GM12878 (cell line): ENCODE results near the gene CCDC197. TPM values are rescaled to one million over a fixed set of nuclear protein-coding genes. Genes with fewer than 3 reads are reported as not detected.
A peak's percentile ranks its signal among the peaks of the same experiment; 100 is the strongest.

Experiments
- ASH2L ChIP-seq: fragments of 300-600, 200-600 bp; sonication (generic); IDR thresholded peaks from 2 replicates; pipeline ENCODE4 v1.6.1; 2017; ENCODE audit warnings: low read depth, mild to moderate bottlenecking, borderline replicate concordance
- BMI1 ChIP-seq: fragments of 450-650 bp; IDR thresholded peaks from 2 replicates; pipeline ENCODE4 v1.6.1; 2016; ENCODE audit warnings: mild to moderate bottlenecking, moderate library complexity, borderline replicate concordance
- EGR1 ChIP-seq, 2 experiments: IDR thresholded peaks; 1 replicate in 1 of 2; 2 replicates in 1 of 2; pipeline ENCODE4 v1.6.1; 2011 to 2012; ENCODE audit warnings: low read depth in 2 of 2, low read length in 2 of 2, borderline replicate concordance in 1 of 2, mild to moderate bottlenecking in 1 of 2, moderate library complexity in 1 of 2
- FOXM1 ChIP-seq: IDR thresholded peaks from 2 replicates; pipeline ENCODE4 v1.6.1; 2012; ENCODE audit warnings: low read depth, mild to moderate bottlenecking, inconsistent platforms, low read length, moderate library complexity
- IKZF2 ChIP-seq, 2 experiments: fragments of 450-650 bp; IDR thresholded peaks; 2 replicates each; pipeline ENCODE4 v1.6.1; 2017; ENCODE audit warnings: mild to moderate bottlenecking in 2 of 2, moderate library complexity in 2 of 2
- IRF4 ChIP-seq: IDR thresholded peaks from 2 replicates; pipeline ENCODE4 v1.6.1; 2011; ENCODE audit warnings: low read depth, low read length
- NR2C2 ChIP-seq: IDR thresholded peaks from 2 replicates; pipeline ENCODE4 v1.6.1; 2011; ENCODE audit warnings: borderline replicate concordance, low read depth; ENCODE audit not compliant: control insufficient read depth, insufficient read length
- NR2F1 ChIP-seq: fragments of 450-650 bp; conservative IDR thresholded peaks from 2 replicates; pipeline ENCODE4 v1.6.1; 2017; ENCODE audit warnings: mild to moderate bottlenecking
- PAX5 ChIP-seq: IDR thresholded peaks from 2 replicates; pipeline ENCODE4 v1.6.1; 2011; ENCODE audit warnings: low read depth, low read length, borderline replicate concordance
- RB1 ChIP-seq: fragments of 450-650 bp; formaldehyde crosslinking; IDR thresholded peaks from 2 replicates; pipeline ENCODE4 v1.6.1; 2017; ENCODE audit warnings: mild to moderate bottlenecking, borderline replicate concordance
- RFX5 ChIP-seq: IDR thresholded peaks from 2 replicates; pipeline ENCODE4 v1.6.1; 2011; ENCODE audit warnings: low read depth, low read length, improper control_type of control experiment
- SMC3 ChIP-seq: IDR thresholded peaks from 2 replicates; pipeline ENCODE4 v1.6.1; 2011; ENCODE audit warnings: low read length, improper control_type of control experiment, borderline replicate concordance
- SUZ12 ChIP-seq: fragments of 200-600 bp; sonication (generic); IDR thresholded peaks from one replicate; pipeline ENCODE4 v1.6.1; 2018; ENCODE audit warnings: antibody characterized with exemption, mild to moderate bottlenecking; ENCODE audit not compliant: unreplicated experiment
- YY1 ChIP-seq: IDR thresholded peaks from 2 replicates; pipeline ENCODE4 v1.6.1; 2011; ENCODE audit warnings: low read depth, mild to moderate bottlenecking, low read length
- polyA plus RNA-seq, 11 experiments: library from polyadenylated mRNA; depleted of rRNA in 4 of 11; unstranded in 6 of 11; stranded (reverse) in 5 of 11; fragments of >200 nt; fragmentation: Nextera tagmentation in 4 of 11; fragmentation: Illumina TruSeq in 1 of 11; extraction: Ambion mirVana in 4 of 11; extraction: Trizol in 1 of 11; gene quantifications; 1 replicate in 1 of 11; 2 replicates in 10 of 11; pipeline versions ENCODE4 v1.2.1 to v1.2.3, GENCODE V29; 2011 to 2016; ENCODE audit warnings: inconsistent platforms in 2 of 11, missing spikeins in 2 of 11, low read depth in 1 of 11
- total RNA-seq, 4 experiments: library from RNA; depleted of rRNA in 3 of 4; stranded (reverse); fragments of >200 nt in 3 of 4; fragmentation: Illumina TruSeq in 1 of 4; extraction: Trizol in 1 of 4; gene quantifications; 2 replicates each; pipeline versions ENCODE4 v1.2.1 to v1.2.3, GENCODE V29; 2013 to 2021
- TF ChIP-seq, protein P1 (sequence below): IDR thresholded peaks from 2 replicates; pipeline ENCODE4 v1.6.1; 2012; ENCODE audit warnings: low read depth, low read length, improper control_type of control experiment
- TF ChIP-seq, protein P2 (sequence below): fragments of 450-650 bp; formaldehyde crosslinking; IDR thresholded peaks from 2 replicates; pipeline ENCODE4 v1.4.0; 2020; ENCODE audit warnings: mild to moderate bottlenecking, moderate library complexity
- TF ChIP-seq, protein P3 (sequence below): fragments of 450-650 bp; formaldehyde crosslinking; IDR thresholded peaks from 2 replicates; pipeline ENCODE4 v1.4.0; 2022; ENCODE audit warnings: mild to moderate bottlenecking, moderate library complexity

Gene CCDC197
- total and polyA plus RNA-seq, 10 of the 15 experiments (the other 5 are each of a cell fraction or from before 2014, with no cell fraction given), result 0.12 TPM; not detected in 9

- peak; percentile 28; the same call in 1 of the 2 replicates for TF ChIP-seq IRF4
- TF ChIP-seq NR2F1, result peak; percentile 99
- TF ChIP-seq BMI1, result no peak
- TF ChIP-seq, protein P1, sequence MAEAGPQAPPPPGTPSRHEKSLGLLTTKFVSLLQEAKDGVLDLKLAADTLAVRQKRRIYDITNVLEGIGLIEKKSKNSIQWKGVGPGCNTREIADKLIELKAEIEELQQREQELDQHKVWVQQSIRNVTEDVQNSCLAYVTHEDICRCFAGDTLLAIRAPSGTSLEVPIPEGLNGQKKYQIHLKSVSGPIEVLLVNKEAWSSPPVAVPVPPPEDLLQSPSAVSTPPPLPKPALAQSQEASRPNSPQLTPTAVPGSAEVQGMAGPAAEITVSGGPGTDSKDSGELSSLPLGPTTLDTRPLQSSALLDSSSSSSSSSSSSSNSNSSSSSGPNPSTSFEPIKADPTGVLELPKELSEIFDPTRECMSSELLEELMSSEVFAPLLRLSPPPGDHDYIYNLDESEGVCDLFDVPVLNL, result no peak
- TF ChIP-seq RB1, result peak; percentile 30; the same call in 1 of the 2 replicates
- no peak; the same call in 1 of the 2 replicates for TF ChIP-seq SMC3
- 0 out of 2 replicates have a peak, but pooled peaks have one; percentile 35 for TF ChIP-seq YY1
- TF ChIP-seq RFX5, result no peak
- TF ChIP-seq SUZ12, result no peak
- peak; percentile 96; the same call in 1 of the 2 replicates for TF ChIP-seq ASH2L
- peak; percentile 88; the same call in 1 of the 2 replicates for TF ChIP-seq PAX5
- peak in 1 of 2 experiments; percentile 70; a peak in 2 of 3 replicates for TF ChIP-seq EGR1 (IDR thresholded peaks at IDR 0.05; ENCODE audit: borderline replicate concordance in 1 of 2, low read depth in 2 of 2, low read length in 2 of 2)
- no peak for TF ChIP-seq NR2C2
- TF ChIP-seq, protein P2, sequence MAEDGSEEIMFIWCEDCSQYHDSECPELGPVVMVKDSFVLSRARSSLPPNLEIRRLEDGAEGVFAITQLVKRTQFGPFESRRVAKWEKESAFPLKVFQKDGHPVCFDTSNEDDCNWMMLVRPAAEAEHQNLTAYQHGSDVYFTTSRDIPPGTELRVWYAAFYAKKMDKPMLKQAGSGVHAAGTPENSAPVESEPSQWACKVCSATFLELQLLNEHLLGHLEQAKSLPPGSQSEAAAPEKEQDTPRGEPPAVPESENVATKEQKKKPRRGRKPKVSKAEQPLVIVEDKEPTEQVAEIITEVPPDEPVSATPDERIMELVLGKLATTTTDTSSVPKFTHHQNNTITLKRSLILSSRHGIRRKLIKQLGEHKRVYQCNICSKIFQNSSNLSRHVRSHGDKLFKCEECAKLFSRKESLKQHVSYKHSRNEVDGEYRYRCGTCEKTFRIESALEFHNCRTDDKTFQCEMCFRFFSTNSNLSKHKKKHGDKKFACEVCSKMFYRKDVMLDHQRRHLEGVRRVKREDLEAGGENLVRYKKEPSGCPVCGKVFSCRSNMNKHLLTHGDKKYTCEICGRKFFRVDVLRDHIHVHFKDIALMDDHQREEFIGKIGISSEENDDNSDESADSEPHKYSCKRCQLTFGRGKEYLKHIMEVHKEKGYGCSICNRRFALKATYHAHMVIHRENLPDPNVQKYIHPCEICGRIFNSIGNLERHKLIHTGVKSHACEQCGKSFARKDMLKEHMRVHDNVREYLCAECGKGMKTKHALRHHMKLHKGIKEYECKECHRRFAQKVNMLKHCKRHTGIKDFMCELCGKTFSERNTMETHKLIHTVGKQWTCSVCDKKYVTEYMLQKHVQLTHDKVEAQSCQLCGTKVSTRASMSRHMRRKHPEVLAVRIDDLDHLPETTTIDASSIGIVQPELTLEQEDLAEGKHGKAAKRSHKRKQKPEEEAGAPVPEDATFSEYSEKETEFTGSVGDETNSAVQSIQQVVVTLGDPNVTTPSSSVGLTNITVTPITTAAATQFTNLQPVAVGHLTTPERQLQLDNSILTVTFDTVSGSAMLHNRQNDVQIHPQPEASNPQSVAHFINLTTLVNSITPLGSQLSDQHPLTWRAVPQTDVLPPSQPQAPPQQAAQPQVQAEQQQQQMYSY (CRISPR knock-in tag), result no peak
- TF ChIP-seq FOXM1, result no peak
- TF ChIP-seq IKZF2 (IDR thresholded peaks at IDR 0.05), result peak; percentile 80 to 88
- TF ChIP-seq, protein P3, sequence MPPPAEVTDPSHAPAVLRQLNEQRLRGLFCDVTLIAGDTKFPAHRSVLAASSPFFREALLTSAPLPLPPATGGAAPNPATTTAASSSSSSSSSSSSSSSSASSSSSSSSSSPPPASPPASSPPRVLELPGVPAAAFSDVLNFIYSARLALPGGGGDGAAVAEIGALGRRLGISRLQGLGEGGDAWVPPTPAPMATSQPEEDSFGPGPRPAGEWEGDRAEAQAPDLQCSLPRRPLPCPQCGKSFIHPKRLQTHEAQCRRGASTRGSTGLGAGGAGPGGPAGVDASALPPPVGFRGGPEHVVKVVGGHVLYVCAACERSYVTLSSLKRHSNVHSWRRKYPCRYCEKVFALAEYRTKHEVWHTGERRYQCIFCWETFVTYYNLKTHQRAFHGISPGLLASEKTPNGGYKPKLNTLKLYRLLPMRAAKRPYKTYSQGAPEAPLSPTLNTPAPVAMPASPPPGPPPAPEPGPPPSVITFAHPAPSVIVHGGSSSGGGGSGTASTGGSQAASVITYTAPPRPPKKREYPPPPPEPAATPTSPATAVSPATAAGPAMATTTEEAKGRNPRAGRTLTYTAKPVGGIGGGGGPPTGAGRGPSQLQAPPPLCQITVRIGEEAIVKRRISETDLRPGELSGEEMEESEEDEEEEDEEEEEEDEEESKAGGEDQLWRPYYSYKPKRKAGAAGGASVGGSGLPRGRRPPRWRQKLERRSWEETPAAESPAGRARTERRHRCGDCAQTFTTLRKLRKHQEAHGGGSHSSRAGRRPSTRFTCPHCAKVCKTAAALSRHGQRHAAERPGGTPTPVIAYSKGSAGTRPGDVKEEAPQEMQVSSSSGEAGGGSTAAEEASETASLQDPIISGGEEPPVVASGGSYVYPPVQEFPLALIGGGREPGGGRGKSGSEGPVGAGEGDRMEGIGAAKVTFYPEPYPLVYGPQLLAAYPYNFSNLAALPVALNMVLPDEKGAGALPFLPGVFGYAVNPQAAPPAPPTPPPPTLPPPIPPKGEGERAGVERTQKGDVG, result no peak
These were observed 34.1 kb upstream of the CCDC197 start (continued) for GRCh38 chr14:93962701-93963601.
